ENCODE results near the gene PIGK. TPM values are rescaled to one million over a fixed set of nuclear protein-coding genes. Genes with fewer than 3 reads are reported as not detected.

The PIGK gene
- total RNA-seq, 1 donor from 2014 or later: 28.3 TPM

- ATAC-seq (no peak), DNase-seq (no peak)
- intact Hi-C loops (cut with micrococcal nuclease): loop anchor here (10.0 kb wide), 1 partner anchor 967 kb away; no protein-coding TSS in a partner anchor
Measured at GRCh38 chr1:77121503-77121902, 97.7 kb downstream of the PIGK start.

DNA sequence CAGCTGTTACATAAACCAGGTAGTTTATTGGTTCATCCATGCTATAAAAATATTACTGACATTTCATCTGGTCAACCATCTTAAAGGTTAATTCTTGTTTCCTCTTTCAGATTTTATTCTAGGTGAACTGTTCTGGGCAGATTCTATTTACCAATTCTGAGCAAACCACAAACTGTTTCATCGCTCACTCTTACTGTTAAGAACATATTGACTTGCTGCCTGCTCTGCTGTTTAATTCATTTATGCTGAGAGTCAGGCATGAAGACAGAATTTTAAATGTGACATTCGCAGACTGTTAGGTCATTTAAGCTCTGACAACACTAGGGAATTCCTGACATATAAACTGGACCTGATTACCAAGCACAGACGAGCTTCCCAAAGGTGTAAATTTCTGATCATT is 98.3 kb downstream of the PIGK start:
- intact Hi-C loops (cut with micrococcal nuclease): loop anchor here (10.0 kb wide), 1 partner anchor 966 kb away; no protein-coding TSS in a partner anchor
- no peak for DNase-seq
- ATAC-seq: no peak

DNA sequence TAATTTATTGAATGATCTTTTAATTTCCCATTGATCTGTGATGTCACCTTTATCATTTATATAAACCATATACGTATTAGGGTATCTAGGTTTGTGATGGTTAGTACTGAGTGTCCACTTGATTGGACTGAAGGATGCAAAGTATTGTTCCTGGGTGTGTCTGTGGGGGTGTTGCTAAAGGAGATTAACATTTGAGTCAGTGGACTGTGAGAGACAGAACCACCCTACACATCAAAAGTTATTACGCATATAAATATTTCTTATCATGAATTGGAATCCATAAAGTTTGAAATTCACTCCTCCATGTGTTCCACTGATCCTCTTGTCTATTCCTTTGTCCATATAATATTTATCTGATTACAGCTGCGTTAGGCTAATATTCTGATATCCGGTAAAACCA is 100.5 kb downstream of the PIGK start:
- intact Hi-C loops (cut with micrococcal nuclease): no loop called here
- ATAC-seq (no peak), DNase-seq (no peak)

GRCh38 chr1:77104672-77105071 is 114.6 kb downstream of the PIGK start:
- no peak for DNase-seq
- intact Hi-C loops (cut with micrococcal nuclease): no loop called here
- no peak for ATAC-seq

GRCh38 chr1:77103486-77103885 is 115.7 kb downstream of the PIGK start:
- intact Hi-C loops (cut with micrococcal nuclease): no loop called here
- DNase-seq (no peak), ATAC-seq (no peak)

DNA sequence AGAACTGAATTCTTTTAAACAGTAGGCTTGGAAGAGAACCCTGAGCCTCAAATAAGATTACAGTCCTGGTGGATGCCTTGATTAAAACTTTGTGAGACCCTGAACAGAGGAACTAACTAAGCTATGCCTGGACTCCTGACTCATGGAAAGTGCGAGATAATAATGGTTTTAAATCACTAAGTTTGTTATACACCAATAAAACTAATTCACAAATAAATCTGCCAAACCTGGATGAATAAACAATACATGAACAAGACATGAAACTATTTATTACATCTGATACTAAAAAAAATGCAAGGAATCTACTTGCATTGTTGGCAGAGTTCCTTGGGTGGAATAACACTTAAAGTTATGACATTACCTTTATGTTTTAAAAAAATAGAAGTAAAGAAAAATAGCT is 118.4 kb downstream of the PIGK start:
- DNase-seq (no peak), ATAC-seq (no peak)
- intact Hi-C loops (cut with micrococcal nuclease): no loop called here

DNA sequence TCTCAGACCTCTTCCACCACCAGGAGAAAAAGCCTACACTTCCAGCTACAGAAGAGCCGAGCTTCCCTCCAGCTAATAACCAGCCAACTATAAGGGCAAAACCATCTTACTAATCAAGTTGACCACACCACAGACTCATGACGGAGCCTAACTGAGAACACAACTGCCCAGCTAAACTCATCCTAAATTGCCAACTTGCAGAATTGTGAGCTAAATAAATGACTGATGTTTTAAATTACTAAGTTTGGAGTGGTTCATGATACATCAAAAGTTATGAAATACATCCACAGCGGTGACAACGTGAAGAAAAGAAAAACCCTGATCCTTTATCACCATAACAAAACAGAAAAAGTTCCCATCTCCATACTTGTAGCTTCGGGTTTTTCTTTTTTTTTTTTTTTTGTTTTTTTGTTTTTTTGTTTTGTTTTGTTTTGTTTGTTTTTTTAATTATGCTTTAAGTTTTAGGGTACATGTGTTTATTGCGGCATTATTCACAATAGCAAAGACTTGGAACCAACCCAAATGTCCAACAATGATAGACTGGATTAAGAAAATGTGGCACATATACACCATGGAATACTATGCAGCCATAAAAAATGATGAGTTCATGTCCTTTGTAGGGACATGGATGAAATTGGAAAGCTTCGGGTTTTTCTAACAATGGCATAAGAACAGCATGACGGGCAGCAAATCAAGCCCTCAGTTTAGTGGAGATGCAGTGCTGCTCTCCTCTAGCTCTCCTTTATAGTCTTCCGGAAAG is 122.6 kb downstream of the PIGK start:
- intact Hi-C loops (cut with micrococcal nuclease): no loop called here

DNA sequence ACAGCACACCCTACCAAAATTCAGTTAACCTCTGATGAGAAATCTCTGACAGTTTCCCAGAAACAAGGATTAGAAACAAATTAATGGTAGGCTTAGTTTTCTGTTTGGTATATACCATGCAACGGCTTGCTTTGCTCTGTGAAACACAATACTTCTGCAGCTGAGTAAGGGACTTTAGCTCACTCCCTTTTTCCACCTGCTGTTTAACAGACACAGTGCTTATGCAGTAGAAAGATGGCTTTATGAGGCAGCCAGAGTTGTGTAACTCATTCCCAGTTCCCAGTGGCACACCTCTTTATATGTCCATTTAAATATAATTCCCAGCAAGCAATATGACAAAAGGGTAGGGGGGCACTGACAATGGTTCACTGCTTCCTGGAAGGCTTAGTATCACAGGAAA is 124.0 kb downstream of the PIGK start:
- intact Hi-C loops (cut with micrococcal nuclease): no loop called here

More for the DNA sequence above, 122.6 kb downstream of the PIGK start:
- DNase-seq (no peak), ATAC-seq (no peak)

GRCh38 chr1:77089756-77090155 is 129.5 kb downstream of the PIGK start:
- ATAC-seq (no peak), DNase-seq (no peak)
- intact Hi-C loops (cut with micrococcal nuclease): no loop called here

More for the DNA sequence above, 124.0 kb downstream of the PIGK start:
- no peak for ATAC-seq
- no peak for DNase-seq

- intact Hi-C loops (cut with micrococcal nuclease): no loop called here
- ATAC-seq: no peak
- no peak for DNase-seq
Measured at GRCh38 chr1:77085109-77085508, 134.1 kb downstream of the PIGK start.

- intact Hi-C loops (cut with micrococcal nuclease): no loop called here
- DNase-seq: no peak
Measured at GRCh38 chr1:77084457-77084856, 134.8 kb downstream of the PIGK start.

DNA sequence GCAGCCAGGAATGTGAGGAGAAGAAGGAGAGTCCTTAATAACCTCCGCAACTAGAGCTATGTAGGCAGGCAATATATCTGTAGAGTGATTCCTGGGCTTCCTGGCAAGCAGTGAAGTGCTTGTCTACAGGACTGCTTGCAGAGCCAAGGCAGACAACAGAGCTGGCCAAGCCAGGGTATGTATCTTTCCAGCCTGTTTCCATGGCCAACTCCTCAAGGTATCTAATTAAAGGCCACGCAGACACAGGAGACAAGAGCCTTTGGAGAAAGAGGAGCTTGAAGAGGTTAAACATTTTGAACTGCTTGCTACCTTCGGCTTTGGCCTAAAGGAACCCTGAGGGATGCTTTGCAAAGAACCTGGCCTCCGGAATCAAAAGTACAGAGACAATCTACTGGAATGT is 137.4 kb downstream of the PIGK start:
- no peak for DNase-seq
- ATAC-seq: peak; percentile 95
- intact Hi-C loops (cut with micrococcal nuclease): no loop called here

More at GRCh38 chr1:77084457-77084856, 134.8 kb downstream of the PIGK start:
- no peak for ATAC-seq

GRCh38 chr1:77076759-77077158 is 142.5 kb downstream of the PIGK start:
- intact Hi-C loops (cut with micrococcal nuclease): no loop called here
- ATAC-seq: no peak

DNA sequence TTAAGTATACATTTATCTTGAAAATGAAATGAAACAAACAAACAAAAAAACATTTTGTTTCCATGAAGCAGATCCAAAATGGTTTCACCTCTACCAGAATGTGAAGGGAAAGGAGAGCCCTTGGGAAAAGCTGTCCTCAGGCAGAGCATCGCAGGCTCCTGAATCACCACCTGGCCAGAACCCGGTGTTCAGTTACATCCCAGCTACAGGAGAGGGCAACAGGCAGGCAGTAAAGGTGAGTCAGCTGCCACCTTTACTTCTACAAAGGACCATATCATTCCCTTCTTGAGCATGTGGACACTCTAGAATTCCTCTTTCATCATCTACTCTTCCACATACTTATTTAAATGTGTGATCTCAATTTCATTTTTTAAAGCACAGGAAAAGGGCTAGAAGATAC is 151.2 kb downstream of the PIGK start:
- ATAC-seq: no peak
- DNase-seq: no peak
- intact Hi-C loops (cut with micrococcal nuclease): no loop called here

More at GRCh38 chr1:77076759-77077158, 142.5 kb downstream of the PIGK start:
- DNase-seq: no peak

- ATAC-seq (no peak), DNase-seq (no peak)
- intact Hi-C loops (cut with micrococcal nuclease): no loop called here
Measured at GRCh38 chr1:77065693-77066342, 153.4 kb downstream of the PIGK start.

DNA sequence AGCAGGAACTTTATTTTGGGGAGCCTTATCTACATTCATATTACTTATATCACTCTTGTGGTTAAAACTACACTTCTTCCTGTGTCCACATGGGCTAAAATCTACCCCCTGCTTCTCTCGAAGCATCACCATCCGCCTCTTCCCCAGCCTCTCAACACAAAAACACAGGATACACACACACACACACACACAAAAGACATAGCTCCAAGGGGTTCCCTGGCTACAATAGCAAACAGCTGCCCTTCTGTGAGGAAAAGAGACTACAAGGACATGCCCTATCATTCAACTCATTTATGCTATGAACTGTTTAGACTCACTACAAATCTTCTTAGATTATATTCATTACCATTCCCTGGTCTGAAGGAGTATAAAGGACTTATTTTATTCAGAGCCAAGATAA is 155.0 kb downstream of the PIGK start:
- intact Hi-C loops (cut with micrococcal nuclease): no loop called here
- DNase-seq (no peak), ATAC-seq (no peak)

DNA sequence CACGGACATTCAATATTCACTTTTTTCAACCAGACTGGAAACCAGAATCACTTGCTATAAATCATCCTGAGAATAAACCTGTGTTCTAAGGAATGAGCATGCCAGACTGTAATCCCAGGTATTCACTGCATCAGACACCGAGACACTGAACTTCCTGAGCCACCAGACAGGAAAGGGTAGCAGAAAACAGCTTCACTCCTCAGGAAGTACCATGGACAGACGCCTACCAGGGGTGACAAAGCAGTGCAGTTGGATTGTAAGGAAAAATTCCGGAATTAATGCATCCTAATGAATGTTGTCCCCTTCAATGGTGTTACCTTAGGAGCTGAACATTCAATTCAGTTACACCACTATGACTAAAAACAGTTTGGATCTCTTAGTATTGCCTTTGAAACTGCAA is 156.1 kb downstream of the PIGK start:
- intact Hi-C loops (cut with micrococcal nuclease): no loop called here
- no peak for DNase-seq
- no peak for ATAC-seq

- DNase-seq: no peak
- intact Hi-C loops (cut with micrococcal nuclease): no loop called here
Measured at GRCh38 chr1:77061162-77061561, 158.1 kb downstream of the PIGK start.

GRCh38 chr1:77060000-77060399 is 159.2 kb downstream of the PIGK start:
- intact Hi-C loops (cut with micrococcal nuclease): no loop called here
- no peak for ATAC-seq
- no peak for DNase-seq

More at GRCh38 chr1:77061162-77061561, 158.1 kb downstream of the PIGK start:
- no peak for ATAC-seq

DNA sequence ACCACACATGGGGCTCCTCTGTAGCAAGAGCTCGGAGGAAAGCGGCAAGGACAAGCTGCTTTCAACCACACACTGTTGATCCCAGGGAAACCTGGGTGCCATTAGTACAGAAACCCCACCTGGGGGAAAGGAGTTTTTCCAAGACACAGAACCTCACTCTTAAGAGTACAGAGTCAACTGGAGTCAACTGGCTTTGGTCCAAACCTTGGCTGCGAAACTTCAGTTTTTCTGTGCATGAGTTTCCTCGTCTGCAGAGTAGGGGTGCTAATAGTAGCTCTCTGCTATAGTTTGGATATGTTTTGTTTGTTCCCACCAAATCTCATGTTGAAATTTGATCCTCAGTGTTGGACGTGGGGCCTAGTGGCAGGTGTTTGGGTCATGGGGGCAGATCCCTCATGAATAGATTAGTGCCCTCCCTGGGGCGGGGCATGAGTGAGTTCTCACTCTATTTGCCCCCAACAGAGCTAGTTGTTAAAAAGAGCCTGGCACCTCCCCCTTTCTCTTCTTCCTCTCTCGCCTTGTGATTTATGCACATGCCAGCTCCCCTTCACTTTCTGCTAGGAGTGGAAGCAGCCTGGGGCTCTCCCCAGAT is 161.1 kb downstream of the PIGK start:
- no peak for DNase-seq
- ATAC-seq: no peak
- intact Hi-C loops (cut with micrococcal nuclease): no loop called here

Measured in left ventricle myocardium superior (tissue), 1 donor.